GM12873 (cell line): ENCODE measurements around the gene DBP.

Source experiments
- CTCF ChIP-seq: IDR thresholded peaks from 2 replicates; pipeline ENCODE4 v1.5.1; 2012; ENCODE audit warnings: low read depth, mild to moderate bottlenecking, moderate library complexity, low read length, control low read depth; ENCODE audit not compliant: insufficient read depth; ENCODE audit errors: missing control alignments

Gene DBP

GRCh38 chr19:48598996-48599700, 38.0 kb downstream of the DBP start:
- no peak for TF ChIP-seq CTCF

GRCh38 chr19:48596679-48597465, 40.3 kb downstream of the DBP start:
- TF ChIP-seq CTCF, result no peak

- TF ChIP-seq CTCF, result no peak
Observed at GRCh38 chr19:48596237-48596636, 40.9 kb downstream of the DBP start.

GRCh38 chr19:48595833-48596232, 41.3 kb downstream of the DBP start:
- no peak for TF ChIP-seq CTCF

GRCh38 chr19:48595171-48595570, 42.0 kb downstream of the DBP start:
- TF ChIP-seq CTCF, result no peak

- TF ChIP-seq CTCF, result peak; percentile 16
Observed at GRCh38 chr19:48591021-48591420, 46.2 kb downstream of the DBP start.

GRCh38 chr19:48588670-48589401, 48.3 kb downstream of the DBP start:
- TF ChIP-seq CTCF, result peak; percentile 94
